PC-3 (cell line): ENCODE measurements around the gene LSM12. TPM values are rescaled to one million over a fixed set of nuclear protein-coding genes. Genes with fewer than 3 reads are reported as not detected.

Source experiments
- ATAC-seq: fragments of 200-7000 bp; cut with Tn5 transposase; 2 replicates; pipeline ENCODE4 v1.9.1; 2020; ENCODE audit warnings: mild to moderate bottlenecking, moderate library complexity
- BruUV-seq: library from RNA; stranded (reverse); fragments of 400-500 nt; replicated peaks from 2 replicates; lab custom pipeline; 2021; lab: Mats Ljungman, UMichigan
- CTCF ChIA-PET: fragments of 300-600 bp; sonication (Branson Sonifier 250); formaldehyde crosslinking; loops from one replicate; lab custom pipeline; 2022; ENCODE audit warnings: antibody characterized with exemption; lab: Charles Lee
- POLR2A ChIA-PET: fragments of 300-600 bp; sonication (Branson Sonifier 250); formaldehyde crosslinking; loops from one replicate; lab custom pipeline; 2022; ENCODE audit warnings: antibody characterized with exemption; ENCODE audit not compliant: unreplicated experiment; lab: Charles Lee
- DNase-seq: peaks from one replicate; pipeline ENCODE4 v3.0.0-alpha.2; 2015
- H2AFZ ChIP-seq: fragments of 300-600 bp; sonication (generic); 2 replicates; pipeline ENCODE4 v1.6.0; 2016; ENCODE audit warnings: antibody characterized with exemption, low read length
- H3F3A ChIP-seq: fragments of 300-600 bp; sonication (generic); one replicate; pipeline ENCODE4 v1.6.0; 2017; ENCODE audit warnings: antibody characterized with exemption, low read length, control low read depth, mild to moderate bottlenecking; ENCODE audit not compliant: unreplicated experiment
- H3K27ac ChIP-seq: fragments of 300-600 bp; sonication (generic); 2 replicates; pipeline ENCODE4 v1.5.1; 2016; ENCODE audit warnings: mild to moderate bottlenecking, low read length
- H3K27me3 ChIP-seq: fragments of 300-600 bp; sonication (generic); 2 replicates; pipeline ENCODE4 v1.6.1; 2016; ENCODE audit warnings: low read length, mixed read lengths
- H3K36me3 ChIP-seq: fragments of 300-600 bp; sonication (generic); 2 replicates; pipeline ENCODE4 v1.6.1; 2016; ENCODE audit warnings: low read depth, mixed run types, low read length, mixed read lengths
- H3K4me1 ChIP-seq: fragments of 300-600 bp; sonication (generic); 2 replicates; pipeline ENCODE4 v1.5.1; 2016; ENCODE audit warnings: low read length; ENCODE audit not compliant: insufficient read depth
- H3K4me2 ChIP-seq: fragments of 300-600 bp; sonication (generic); 2 replicates; pipeline ENCODE4 v1.6.0; 2016; ENCODE audit warnings: low read length
- H3K4me3 ChIP-seq: fragments of 300-600 bp; sonication (generic); 2 replicates; pipeline ENCODE4 v1.5.1; 2016; ENCODE audit warnings: mild to moderate bottlenecking, low read length, mixed read lengths
- H3K79me2 ChIP-seq: fragments of 300-600 bp; sonication (generic); 2 replicates; pipeline ENCODE4 v1.6.1; 2017; ENCODE audit warnings: low read length, mixed read lengths
- H3K9ac ChIP-seq: fragments of 300-600 bp; sonication (generic); 2 replicates; pipeline ENCODE4 v1.6.0; 2016; ENCODE audit warnings: mild to moderate bottlenecking, low read length
- H3K9me2 ChIP-seq: fragments of 300-600 bp; sonication (generic); replicated peaks from 2 replicates; pipeline ENCODE4 v1.6.1; 2016; ENCODE audit warnings: mixed run types, low read length, mixed read lengths
- H3K9me3 ChIP-seq: fragments of 300-600 bp; sonication (generic); 2 replicates; pipeline ENCODE4 v1.6.1; 2016; ENCODE audit warnings: low read length, mixed read lengths
- H4K20me1 ChIP-seq: fragments of 300-600 bp; sonication (generic); 2 replicates; pipeline ENCODE4 v1.6.1; 2016; ENCODE audit warnings: low read length, mixed read lengths
- CTCF ChIP-seq: fragments of 300-600 bp; sonication (generic); conservative IDR thresholded peaks from 2 replicates; pipeline ENCODE4 v1.5.1; 2017; ENCODE audit warnings: antibody characterized with exemption, low read depth, mild to moderate bottlenecking, low read length
- EZH2 ChIP-seq: fragments of 300-600 bp; sonication (generic); IDR thresholded peaks from one replicate; pipeline ENCODE4 v1.6.1; 2017; ENCODE audit warnings: antibody characterized with exemption, mild to moderate bottlenecking, low read length; ENCODE audit not compliant: unreplicated experiment
- EZH2phosphoT487 ChIP-seq: fragments of 300-600 bp; sonication (generic); IDR thresholded peaks from 2 replicates; pipeline ENCODE4 v1.6.1; 2018; ENCODE audit warnings: mild to moderate bottlenecking, antibody characterized with exemption, low read length, borderline replicate concordance
- intact Hi-C: fragments of 100-400 bp; cut with micrococcal nuclease; formaldehyde crosslinking; loops from 2 replicates; pipeline ENCODE4 v1.9.0; 2023
- total RNA-seq: library from RNA; depleted of rRNA; stranded (reverse); fragments of >200 nt; gene quantifications from 2 replicates; pipeline ENCODE4 v1.2.3, GENCODE V29; 2014

The LSM12 gene
- total RNA-seq, 1 experiment from 2014 or later: 118 TPM

- CTCF ChIA-PET: interaction anchor here (1.1 kb wide), 1 partner anchor 14 kb away, joined by 8 read pairs; the partner anchor contains the start of gene HDAC5
- POLR2A ChIA-PET: no interaction called here
- BruUV-seq: no TSS peak
- no peaks in the 10 kb centered on the region for H4K20me1 ChIP-seq
- peaks cover 20% of the 10 kb centered on the region for H3K4me1 ChIP-seq
- no peak overlapping the region for H3K27ac ChIP-seq
- H3K4me2 ChIP-seq: peak overlapping the region; percentile 86
- H3F3A ChIP-seq: no peaks in the 10 kb centered on the region
- no peaks in the 10 kb centered on the region for H3K79me2 ChIP-seq
- DNase-seq (no peak), ATAC-seq (no peak)
- H3K36me3 ChIP-seq: no peaks in the 10 kb centered on the region
- no peak for TF ChIP-seq EZH2
- no peak for TF ChIP-seq EZH2phosphoT487
- TF ChIP-seq CTCF: no peak
- H3K27me3 ChIP-seq: no peaks in the 10 kb centered on the region
- intact Hi-C loops: no loop called here
- no peak overlapping the region for H2AFZ ChIP-seq
- peak overlapping the region; percentile 58 for H3K4me3 ChIP-seq
- H3K9me2 ChIP-seq: no peaks in the 10 kb centered on the region
- H3K9me3 ChIP-seq: no peaks in the 10 kb centered on the region
- no peak overlapping the region; the same call in 1 of the 2 replicates for H3K9ac ChIP-seq
Observed at GRCh38 chr17:44110011-44110686, 43.7 kb upstream of the LSM12 start.

DNA sequence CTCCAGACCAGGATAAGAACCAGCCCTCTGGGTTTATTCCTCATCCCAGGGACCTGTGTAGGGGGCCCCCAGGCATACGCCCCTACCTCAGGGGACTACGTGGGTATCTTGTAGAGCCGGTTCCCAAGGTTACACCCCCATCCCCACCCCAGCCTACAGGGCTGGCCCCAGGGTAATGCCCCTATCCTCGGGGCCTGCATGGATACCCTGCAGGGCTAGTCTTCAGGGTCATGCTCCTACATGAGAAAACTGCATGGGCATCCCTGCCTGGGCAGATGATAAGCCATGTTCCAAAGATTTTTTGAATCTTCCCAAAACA lies 42.8 kb upstream of the LSM12 start:
- no peaks in the 10 kb centered on the region for H3K9me2 ChIP-seq
- CTCF ChIA-PET: no interaction called here
- no peak overlapping the region for H3K27ac ChIP-seq
- H4K20me1 ChIP-seq: no peaks in the 10 kb centered on the region
- H3K4me3 ChIP-seq: no peak overlapping the region
- H3K27me3 ChIP-seq: no peaks in the 10 kb centered on the region
- no peaks in the 10 kb centered on the region for H3K79me2 ChIP-seq
- H3K4me2 ChIP-seq: no peak overlapping the region
- POLR2A ChIA-PET: no interaction called here
- no peaks in the 10 kb centered on the region for H3F3A ChIP-seq
- no peak for DNase-seq
- intact Hi-C loops: no loop called here
- ATAC-seq: no peak
- peaks cover 20% of the 10 kb centered on the region for H3K4me1 ChIP-seq
- no peak overlapping the region for H2AFZ ChIP-seq
- TF ChIP-seq EZH2phosphoT487: no peak
- no peak for TF ChIP-seq CTCF
- TF ChIP-seq EZH2: no peak
- no TSS peak for BruUV-seq
- H3K9ac ChIP-seq: no peak overlapping the region
- H3K9me3 ChIP-seq: no peaks in the 10 kb centered on the region
- H3K36me3 ChIP-seq: no peaks in the 10 kb centered on the region

DNA sequence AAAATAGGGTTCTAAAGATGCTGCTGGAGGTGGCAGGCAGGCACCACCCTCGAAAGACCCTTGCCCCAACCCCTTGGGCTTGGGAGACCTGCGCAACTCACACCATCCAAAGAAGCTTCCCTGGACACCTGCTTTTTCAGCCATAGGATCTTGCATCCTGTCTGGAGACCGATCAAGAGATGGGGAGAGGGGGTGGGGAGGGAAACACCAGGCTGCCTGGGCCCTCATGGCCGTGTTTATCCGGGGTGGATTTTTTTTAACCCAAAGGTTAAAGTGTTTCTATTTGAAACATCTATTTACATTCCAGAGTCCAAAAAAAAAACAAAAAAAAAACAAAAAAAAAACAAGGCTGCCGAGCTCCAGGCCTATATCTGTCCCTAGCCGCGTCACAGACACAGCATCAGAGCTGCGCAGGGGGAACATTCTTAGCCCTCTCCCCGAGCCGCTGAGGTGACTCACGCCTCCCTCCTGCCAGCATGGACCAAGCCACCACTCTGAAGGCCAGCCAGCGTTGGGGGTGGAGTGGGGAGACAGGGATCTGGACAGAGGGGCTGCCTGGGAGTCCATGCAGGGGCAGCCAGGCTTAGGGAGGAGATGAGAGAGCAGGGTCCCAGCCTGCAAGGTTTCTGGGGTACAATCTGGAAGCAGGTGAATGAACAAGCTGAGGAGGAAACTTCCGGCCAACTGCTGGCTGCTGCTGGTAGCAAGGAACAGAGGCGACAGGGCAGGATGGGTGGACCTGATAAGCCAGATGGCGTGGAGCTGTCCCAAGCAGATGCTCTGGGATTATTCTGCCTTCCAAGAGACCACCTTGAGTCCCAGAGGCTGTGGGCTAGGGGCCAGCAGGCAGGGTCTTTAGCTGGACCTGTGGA lies 42.2 kb upstream of the LSM12 start:
- no peaks in the 10 kb centered on the region for H3K27me3 ChIP-seq
- H4K20me1 ChIP-seq: no peaks in the 10 kb centered on the region
- intact Hi-C loops: no loop called here
- peaks cover 20% of the 10 kb centered on the region for H3K4me1 ChIP-seq
- H3K9me3 ChIP-seq: no peaks in the 10 kb centered on the region
- no peak overlapping the region for H2AFZ ChIP-seq
- no TSS peak for BruUV-seq
- no peaks in the 10 kb centered on the region for H3F3A ChIP-seq
- H3K27ac ChIP-seq: no peak overlapping the region
- ATAC-seq: no peak
- POLR2A ChIA-PET: no interaction called here
- no peaks in the 10 kb centered on the region for H3K36me3 ChIP-seq
- CTCF ChIA-PET: no interaction called here
- no peak overlapping the region for H3K4me3 ChIP-seq
- H3K4me2 ChIP-seq: no peak overlapping the region
- no peaks in the 10 kb centered on the region for H3K79me2 ChIP-seq
- DNase-seq: no peak
- no peaks in the 10 kb centered on the region for H3K9me2 ChIP-seq
- H3K9ac ChIP-seq: no peak overlapping the region
- TF ChIP-seq CTCF (no peak), EZH2 (no peak), EZH2phosphoT487 (no peak)
